GM12801 (cell line): ENCODE measurements around the gene XAGE3.
"Not testable (repeated sequence)": the region's sequence is repeated elsewhere in the genome, so short reads cannot be mapped to it uniquely, and the experiment has no call there.

Experiments
- TF ChIP-seq, protein P1 (sequence below): IDR thresholded peaks from one replicate; pipeline ENCODE4 v1.5.1; 2011; ENCODE audit warnings: control low read depth; ENCODE audit not compliant: insufficient read length; ENCODE audit errors: extremely low read depth

Gene XAGE3, protein sequence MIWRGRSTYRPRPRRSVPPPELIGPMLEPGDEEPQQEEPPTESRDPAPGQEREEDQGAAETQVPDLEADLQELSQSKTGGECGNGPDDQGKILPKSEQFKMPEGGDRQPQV

GRCh38 chrX:52867610-52868348 lies at the start of gene XAGE3:
XAGE3 (minus strand) TSS chrX:52868083; CDS start chrX:52867133, 950 bp downstream.
- TF ChIP-seq, protein P1, sequence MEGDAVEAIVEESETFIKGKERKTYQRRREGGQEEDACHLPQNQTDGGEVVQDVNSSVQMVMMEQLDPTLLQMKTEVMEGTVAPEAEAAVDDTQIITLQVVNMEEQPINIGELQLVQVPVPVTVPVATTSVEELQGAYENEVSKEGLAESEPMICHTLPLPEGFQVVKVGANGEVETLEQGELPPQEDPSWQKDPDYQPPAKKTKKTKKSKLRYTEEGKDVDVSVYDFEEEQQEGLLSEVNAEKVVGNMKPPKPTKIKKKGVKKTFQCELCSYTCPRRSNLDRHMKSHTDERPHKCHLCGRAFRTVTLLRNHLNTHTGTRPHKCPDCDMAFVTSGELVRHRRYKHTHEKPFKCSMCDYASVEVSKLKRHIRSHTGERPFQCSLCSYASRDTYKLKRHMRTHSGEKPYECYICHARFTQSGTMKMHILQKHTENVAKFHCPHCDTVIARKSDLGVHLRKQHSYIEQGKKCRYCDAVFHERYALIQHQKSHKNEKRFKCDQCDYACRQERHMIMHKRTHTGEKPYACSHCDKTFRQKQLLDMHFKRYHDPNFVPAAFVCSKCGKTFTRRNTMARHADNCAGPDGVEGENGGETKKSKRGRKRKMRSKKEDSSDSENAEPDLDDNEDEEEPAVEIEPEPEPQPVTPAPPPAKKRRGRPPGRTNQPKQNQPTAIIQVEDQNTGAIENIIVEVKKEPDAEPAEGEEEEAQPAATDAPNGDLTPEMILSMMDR: no peak

- TF ChIP-seq, protein P1: not testable (repeated sequence)
These were observed 29.2 kb upstream of the XAGE3 start, which contains the start of gene FAM156B for GRCh38 chrX:52896855-52897709. FAM156B (plus strand) TSS chrX:52897330; CDS start chrX:52907226, 9,896 bp downstream.

DNA sequence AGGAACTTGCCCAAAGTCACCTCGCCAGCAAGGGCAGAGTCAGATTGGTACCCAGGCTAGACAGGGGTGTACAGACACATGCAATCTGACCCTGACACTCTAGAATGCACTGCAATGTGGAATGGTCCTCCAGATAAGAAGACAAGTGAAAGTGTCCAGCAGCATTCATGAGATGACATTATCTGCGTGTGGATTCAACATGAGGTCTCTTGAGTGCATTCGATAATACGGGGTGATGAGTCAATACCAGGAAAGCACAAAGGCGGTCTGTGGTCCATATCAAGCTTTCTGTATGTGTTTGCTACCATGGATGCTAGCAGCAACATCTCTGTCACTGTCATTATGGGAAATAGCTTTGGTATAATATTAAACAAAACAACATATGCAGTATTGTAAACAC lies 6.8 kb upstream of the XAGE3 start:
- TF ChIP-seq, protein P1: no peak

GRCh38 chrX:52870046-52870445 lies 2.2 kb upstream of the XAGE3 start:
- TF ChIP-seq, protein P1: no peak

- TF ChIP-seq, protein P1: no peak
These were observed 2.4 kb downstream of the XAGE3 start for GRCh38 chrX:52865343-52865998.

GRCh38 chrX:52852110-52852860 lies 15.6 kb downstream of the XAGE3 start:
- TF ChIP-seq, protein P1: no peak
